Hepatocyte (in vitro differentiated cells): ENCODE measurements around the gene SND1. TPM values are rescaled to one million over a fixed set of nuclear protein-coding genes. Genes with fewer than 3 reads are reported as not detected.

Experiments
- DNase-seq: peaks from one replicate; pipeline ENCODE4 v3.0.0-alpha.2; 2016; ENCODE audit warnings: low spot score
- H2AFZ ChIP-seq: fragments of 200-600 bp; sonication (generic); 2 replicates; pipeline ENCODE4 v1.6.0; 2016; ENCODE audit warnings: antibody characterized with exemption, mild to moderate bottlenecking
- H3K27ac ChIP-seq: fragments of 200-600 bp; sonication (generic); 2 replicates; pipeline ENCODE4 v1.5.1; 2016; ENCODE audit warnings: mild to moderate bottlenecking
- H3K27me3 ChIP-seq: fragments of 200-600 bp; sonication (generic); 2 replicates; pipeline ENCODE4 v1.6.1; 2016
- H3K36me3 ChIP-seq: fragments of 200-600 bp; sonication (generic); replicated peaks from 2 replicates; pipeline ENCODE4 v1.5.1; 2016; ENCODE audit warnings: low read depth; ENCODE audit not compliant: insufficient read depth
- H3K4me1 ChIP-seq: fragments of 200-600 bp; sonication (generic); 2 replicates; pipeline ENCODE4 v1.5.1; 2016; ENCODE audit warnings: mild to moderate bottlenecking, moderate library complexity; ENCODE audit not compliant: insufficient read depth
- H3K4me2 ChIP-seq: fragments of 200-600 bp; sonication (generic); 2 replicates; pipeline ENCODE4 v1.6.0; 2016
- H3K4me3 ChIP-seq: fragments of 200-600 bp; sonication (generic); 2 replicates; pipeline ENCODE4 v1.5.1; 2016; ENCODE audit warnings: mild to moderate bottlenecking
- H3K79me2 ChIP-seq: fragments of 200-600 bp; sonication (generic); 2 replicates; pipeline ENCODE4 v1.6.0; 2017; ENCODE audit warnings: mild to moderate bottlenecking
- H3K9me2 ChIP-seq: fragments of 200-600 bp; sonication (generic); replicated peaks from 2 replicates; pipeline ENCODE4 v1.6.0; 2017; ENCODE audit warnings: mild to moderate bottlenecking; ENCODE audit not compliant: insufficient read depth
- H3K9me3 ChIP-seq: fragments of 200-600 bp; sonication (generic); 2 replicates; pipeline ENCODE4 v1.5.1; 2016; ENCODE audit warnings: low read depth, mild to moderate bottlenecking
- H4K20me1 ChIP-seq: fragments of 200-600 bp; sonication (generic); 2 replicates; pipeline ENCODE4 v1.6.0; 2016; ENCODE audit warnings: mild to moderate bottlenecking; ENCODE audit not compliant: insufficient read depth, poor library complexity, severe bottlenecking
- CTCF ChIP-seq: fragments of 200-600 bp; sonication (generic); IDR thresholded peaks from 2 replicates; pipeline ENCODE4 v1.5.1; 2016; ENCODE audit warnings: antibody characterized with exemption, mild to moderate bottlenecking; ENCODE audit not compliant: poor library complexity
- EZH2 ChIP-seq: fragments of 200-600 bp; sonication (generic); IDR thresholded peaks from 2 replicates; pipeline ENCODE4 v1.6.1; 2016; ENCODE audit warnings: antibody characterized with exemption, mild to moderate bottlenecking, borderline replicate concordance
- EZH2phosphoT487 ChIP-seq: fragments of 200-600 bp; sonication (generic); IDR thresholded peaks from one replicate; pipeline ENCODE4 v1.6.1; 2018; ENCODE audit warnings: antibody characterized with exemption, mild to moderate bottlenecking, low read depth, moderate library complexity; ENCODE audit not compliant: unreplicated experiment, severe bottlenecking
- WGBS: methylation state at CpG from one replicate; pipeline ENCODE4 v1.1.6; 2016; ENCODE audit warnings: low lambda C conversion rate; ENCODE audit errors: missing lambda C conversion rate; 5-methylcytosine and 5-hydroxymethylcytosine counted together
- polyA plus RNA-seq: library from polyadenylated mRNA; unstranded; fragments of >200 nt; fragmentation: Nextera tagmentation; extraction: Ambion mirVana; gene quantifications from 2 replicates; pipeline ENCODE4 v1.2.1, GENCODE V29; 2016
- total RNA-seq: library from RNA; depleted of rRNA; stranded (reverse); fragments of >200 nt; gene quantifications from 2 replicates; pipeline ENCODE4 v1.2.3, GENCODE V29; 2014

Gene SND1
- total and polyA plus RNA-seq, 2 experiments from 2014 or later = 141 to 200 TPM

- Histone ChIP-seq H3K9me3 (peaks cover 13% of the 10 kb centered on the region), H3K27me3 (no peaks in the 10 kb centered on the region), H3K4me1 (no peaks in the 10 kb centered on the region), H4K20me1 (no peaks in the 10 kb centered on the region), H3K4me3 (no peak overlapping the region), H3K36me3 (no peaks in the 10 kb centered on the region), H3K9me2 (no peaks in the 10 kb centered on the region), H3K4me2 (no peak overlapping the region), H3K79me2 (peaks cover 49% of the 10 kb centered on the region), H2AFZ (no peak overlapping the region), H3K27ac (no peak overlapping the region)
- no peak for DNase-seq
- TF ChIP-seq CTCF (no peak), EZH2phosphoT487 (no peak), EZH2 (no peak)
These were observed 61.0 kb downstream of the SND1 start for GRCh38 chr7:127713006-127713405.

- H3K9me3 ChIP-seq = peaks cover 13% of the 10 kb centered on the region
- no peaks in the 10 kb centered on the region for H3K36me3 ChIP-seq
- no peaks in the 10 kb centered on the region for H3K27me3 ChIP-seq
- H3K4me2 ChIP-seq = no peak overlapping the region
- no peaks in the 10 kb centered on the region for H3K4me1 ChIP-seq
- H3K79me2 ChIP-seq = peaks cover 57% of the 10 kb centered on the region
- H4K20me1 ChIP-seq = no peaks in the 10 kb centered on the region
- no peaks in the 10 kb centered on the region for H3K9me2 ChIP-seq
- no peak for DNase-seq
- no peak for TF ChIP-seq EZH2phosphoT487
- TF ChIP-seq EZH2 = no peak
- TF ChIP-seq CTCF = no peak
- no peak overlapping the region for H3K4me3 ChIP-seq
- 86% methylated on average over 6 of the region's 6 CpGs for WGBS
- H3K27ac ChIP-seq = no peak overlapping the region
- no peak overlapping the region for H2AFZ ChIP-seq
These were observed 61.8 kb downstream of the SND1 start for GRCh38 chr7:127713758-127714157.

- H3K27me3 ChIP-seq = no peaks in the 10 kb centered on the region
- no peak for DNase-seq
- H3K36me3 ChIP-seq = no peaks in the 10 kb centered on the region
- H3K4me2 ChIP-seq = no peak overlapping the region
- no peak overlapping the region for H2AFZ ChIP-seq
- H3K4me3 ChIP-seq = no peak overlapping the region
- WGBS = 80% methylated on average over 3 of the region's 3 CpGs
- H3K9me3 ChIP-seq = peaks cover 13% of the 10 kb centered on the region
- no peaks in the 10 kb centered on the region for H4K20me1 ChIP-seq
- H3K9me2 ChIP-seq = no peaks in the 10 kb centered on the region
- H3K27ac ChIP-seq = no peak overlapping the region
- no peak for TF ChIP-seq EZH2phosphoT487
- TF ChIP-seq EZH2 = no peak
- TF ChIP-seq CTCF = no peak
- no peaks in the 10 kb centered on the region for H3K4me1 ChIP-seq
- peaks cover 65% of the 10 kb centered on the region for H3K79me2 ChIP-seq
These were observed 63.3 kb downstream of the SND1 start for GRCh38 chr7:127715272-127715671.

GRCh38 chr7:127715901-127716300, 63.9 kb downstream of the SND1 start:
- Histone ChIP-seq H3K79me2 (peaks cover 65% of the 10 kb centered on the region), H3K4me3 (no peak overlapping the region), H3K9me3 (peaks cover 10% of the 10 kb centered on the region), H4K20me1 (no peaks in the 10 kb centered on the region), H3K27ac (no peak overlapping the region), H2AFZ (no peak overlapping the region), H3K4me1 (no peaks in the 10 kb centered on the region), H3K36me3 (no peaks in the 10 kb centered on the region), H3K4me2 (no peak overlapping the region), H3K9me2 (no peaks in the 10 kb centered on the region), H3K27me3 (no peaks in the 10 kb centered on the region)
- TF ChIP-seq CTCF (no peak), EZH2phosphoT487 (no peak), EZH2 (no peak)
- no peak for DNase-seq
- 96% methylated on average over 1 of the region's 1 CpG for WGBS
